HepG2 (cell line): ENCODE data around the gene TCF12. TPM values are rescaled to one million over a fixed set of nuclear protein-coding genes. Genes with fewer than 3 reads are reported as not detected.

Source experiments
- ATAC-seq: fragments of 200-7000 bp; cut with Tn5 transposase; 3 replicates; pipeline ENCODE4 v1.9.1; 2020; ENCODE audit warnings: mild to moderate bottlenecking, moderate library complexity
- BruUV-seq: library from RNA; stranded (reverse); fragments of 400-500 nt; replicated peaks from 2 replicates; lab custom pipeline; 2021; lab: Mats Ljungman, UMichigan
- CTCF ChIA-PET: fragments of 300-600 bp; formaldehyde crosslinking; extraction: SDS; loops from one replicate; lab custom pipeline; 2021; ENCODE audit warnings: low total read pairs, inconsistent platforms, low intra/inter-chr PET ratio; lab: Yijun Ruan, JAX
- POLR2A ChIA-PET: fragments of 350-600 bp; sonication (Branson Sonifier 250); formaldehyde crosslinking; loops from one replicate; lab custom pipeline; 2020; ENCODE audit warnings: antibody characterized with exemption, inconsistent platforms; lab: Yijun Ruan, JAX
- DNase-seq: peaks from one replicate; pipeline ENCODE4 v3.0.0-alpha.2; 2015; ENCODE audit warnings: low spot score
- FAIRE-seq: peaks from 3 replicates; lab custom pipeline; 2011; peaks lifted over from hg19 to GRCh38; lab: Jason Lieb, UNC
- H2AFZ ChIP-seq: one replicate; pipeline ENCODE4 v1.6.1; 2011; ENCODE audit warnings: low read length, inconsistent platforms
- H3K27ac ChIP-seq: fragments of 300-600 bp; 3 replicates; pipeline ENCODE4 v1.8.0; 2011; ENCODE audit warnings: mixed run types, mild to moderate bottlenecking, mixed read lengths, low read length, inconsistent platforms; ENCODE audit not compliant: insufficient read depth; ENCODE audit errors: extremely low read length
- H3K27me3 ChIP-seq, 2 experiments: fragments of 200-600 bp in 1 of 2; 2 replicates in 1 of 2; 3 replicates in 1 of 2; pipeline versions ENCODE4 v1.6.0 to v1.8.0; 2011; ENCODE audit warnings: low read length in 2 of 2, mild to moderate bottlenecking in 2 of 2, moderate library complexity in 2 of 2, inconsistent platforms in 1 of 2; ENCODE audit not compliant: insufficient read depth in 2 of 2, control insufficient read depth in 1 of 2
- H3K36me3 ChIP-seq, 2 experiments: fragments of 200-600 bp in 1 of 2; replicated peaks in 1 of 2; 2 replicates in 1 of 2; 3 replicates in 1 of 2; pipeline versions ENCODE4 v1.5.1 to v1.8.0; 2011; ENCODE audit warnings: low read length in 2 of 2, inconsistent platforms in 1 of 2; ENCODE audit not compliant: insufficient read depth in 2 of 2, control insufficient read depth in 1 of 2
- H3K4me1 ChIP-seq: 2 replicates; pipeline ENCODE4 v1.5.1; 2012; ENCODE audit warnings: low read length, inconsistent platforms; ENCODE audit not compliant: insufficient read depth
- H3K4me2 ChIP-seq: 2 replicates; pipeline ENCODE4 v1.6.0; 2011; ENCODE audit warnings: low read depth, low read length, inconsistent platforms
- H3K4me3 ChIP-seq, 3 experiments: fragments of 200-600 bp in 1 of 3; sonication (generic), shearing (Covaris generic) in 1 of 3; replicated peaks in 1 of 3; 2 replicates each; pipeline ENCODE4 v1.5.1; 2011 to 2016; ENCODE audit warnings: low read length in 3 of 3, inconsistent platforms in 2 of 3, low read depth in 2 of 3, mild to moderate bottlenecking in 2 of 3, control low read depth in 1 of 3, mixed read lengths in 1 of 3; ENCODE audit not compliant: insufficient read depth in 1 of 3
- H3K79me2 ChIP-seq: one replicate; pipeline ENCODE4 v1.6.1; 2011; ENCODE audit warnings: low read length, inconsistent platforms; ENCODE audit not compliant: insufficient read depth
- H3K9ac ChIP-seq: 2 replicates; pipeline ENCODE4 v1.6.0; 2011; ENCODE audit warnings: mild to moderate bottlenecking, low read depth, low read length, inconsistent platforms; ENCODE audit not compliant: insufficient read depth
- H3K9me3 ChIP-seq: 2 replicates; pipeline ENCODE4 v1.5.1; 2012; ENCODE audit warnings: mild to moderate bottlenecking, low read length
- H4K20me1 ChIP-seq: 2 replicates; pipeline ENCODE4 v1.6.0; 2011; ENCODE audit warnings: inconsistent platforms, mild to moderate bottlenecking, low read length, moderate library complexity; ENCODE audit not compliant: insufficient read depth
- IKZF1 ChIP-seq: fragments of 450-650 bp; IDR thresholded peaks from 2 replicates; pipeline ENCODE4 v1.7.1; 2016
- RBAK ChIP-seq: sonication (generic); formaldehyde crosslinking; IDR thresholded peaks from 2 replicates; pipeline ENCODE4 v1.5.1; 2020; ENCODE audit warnings: mild to moderate bottlenecking, missing genetic modification reagents
- RBM22 ChIP-seq: fragments of 200-400 bp; formaldehyde crosslinking; optimal IDR thresholded peaks from 2 replicates; pipeline ENCODE3; 2017; ENCODE audit warnings: mild to moderate bottlenecking, low read length, moderate library complexity
- SIX4 ChIP-seq: sonication (generic); formaldehyde crosslinking; IDR thresholded peaks from 2 replicates; pipeline ENCODE4 v1.4.0; 2020; ENCODE audit warnings: missing genetic modification reagents
- ZNF101 ChIP-seq: sonication (generic); formaldehyde crosslinking; IDR thresholded peaks from 2 replicates; pipeline ENCODE4 v1.4.0; 2020; ENCODE audit warnings: mild to moderate bottlenecking, low read depth, missing genetic modification reagents, borderline replicate concordance
- ZNF296 ChIP-seq: sonication (generic); formaldehyde crosslinking; conservative IDR thresholded peaks from 2 replicates; pipeline ENCODE4 v1.5.0; 2020; ENCODE audit warnings: mild to moderate bottlenecking, missing genetic modification reagents
- ZNF652 ChIP-seq: IDR thresholded peaks from 2 replicates; pipeline ENCODE4 v1.6.1; 2016; ENCODE audit warnings: low read depth, borderline replicate concordance
- WGBS: methylation state at CpG from one replicate; pipeline ENCODE4 v1.1.6; 2017; ENCODE audit warnings: low lambda C conversion rate; 5-methylcytosine and 5-hydroxymethylcytosine counted together
- in situ Hi-C: cut with HindIII; loops from 2 replicates; pipeline ENCODE4 v1.10.0; 2017; ENCODE audit warnings: low pct_unique_long_range_greater_than_20kb; ENCODE audit not compliant: extremely low pct_ligation_motif_present
- intact Hi-C: fragments of 100-400 bp; cut with micrococcal nuclease; formaldehyde crosslinking; loops from one replicate; pipeline ENCODE4 v1.10.0; 2022; ENCODE audit not compliant: unreplicated experiment
- polyA plus RNA-seq, 8 experiments: library from polyadenylated mRNA; depleted of rRNA in 3 of 8; stranded (reverse) in 7 of 8; unstranded in 1 of 8; fragments of >200 nt; fragmentation: Illumina TruSeq in 4 of 8; extraction: Trizol in 4 of 8; gene quantifications; 2 replicates each; pipeline versions ENCODE4 v1.2.1 to v1.2.3, GENCODE V29; 2011 to 2016; ENCODE audit warnings: low read depth in 4 of 8, missing spikeins in 1 of 8, mixed read lengths in 1 of 8; ENCODE audit not compliant: insufficient read depth in 1 of 8
- total RNA-seq, 5 experiments: library from RNA; depleted of rRNA; stranded (reverse); fragments of >200 nt; fragmentation: Illumina TruSeq; extraction: Trizol; gene quantifications; 2 replicates each; pipeline ENCODE4 v1.2.3, GENCODE V29; 2016; ENCODE audit warnings: low read depth in 1 of 5
- TF ChIP-seq, protein P1 (sequence below): sonication (generic); formaldehyde crosslinking; IDR thresholded peaks from 2 replicates; pipeline ENCODE4 v1.5.0; 2020; ENCODE audit warnings: mild to moderate bottlenecking, missing genetic modification reagents, borderline replicate concordance
- TF ChIP-seq, protein P2 (sequence below): IDR thresholded peaks from 2 replicates; pipeline ENCODE4 v1.6.1; 2016; ENCODE audit warnings: missing compliant biosample characterization, missing genetic modification reagents, borderline replicate concordance

Gene TCF12
- total and polyA plus RNA-seq, 2 of the 13 experiments (the other 11 are each of a cell fraction or from before 2014, with no cell fraction given), result 48.6 to 51.1 TPM

DNA sequence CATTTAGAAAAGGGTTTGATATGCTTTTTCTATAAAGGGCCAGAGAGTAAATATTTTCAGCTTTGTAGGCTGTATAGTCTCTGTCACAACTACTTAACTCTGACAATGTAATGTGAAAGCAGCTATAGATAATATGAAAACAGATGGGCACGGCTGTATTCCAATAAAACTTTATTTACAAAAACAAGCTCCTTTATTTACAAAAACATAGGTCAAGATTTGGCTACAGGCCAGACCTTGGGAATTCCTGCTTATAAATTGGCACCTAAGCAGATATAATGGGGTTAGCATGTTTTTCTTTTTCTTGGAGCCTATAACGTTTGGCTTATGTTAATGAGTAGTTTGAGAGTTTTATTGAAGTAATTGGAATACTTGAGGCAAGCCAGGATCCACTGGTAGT is 338.5 kb downstream of the TCF12 start (continued):
- TF ChIP-seq, protein P1, sequence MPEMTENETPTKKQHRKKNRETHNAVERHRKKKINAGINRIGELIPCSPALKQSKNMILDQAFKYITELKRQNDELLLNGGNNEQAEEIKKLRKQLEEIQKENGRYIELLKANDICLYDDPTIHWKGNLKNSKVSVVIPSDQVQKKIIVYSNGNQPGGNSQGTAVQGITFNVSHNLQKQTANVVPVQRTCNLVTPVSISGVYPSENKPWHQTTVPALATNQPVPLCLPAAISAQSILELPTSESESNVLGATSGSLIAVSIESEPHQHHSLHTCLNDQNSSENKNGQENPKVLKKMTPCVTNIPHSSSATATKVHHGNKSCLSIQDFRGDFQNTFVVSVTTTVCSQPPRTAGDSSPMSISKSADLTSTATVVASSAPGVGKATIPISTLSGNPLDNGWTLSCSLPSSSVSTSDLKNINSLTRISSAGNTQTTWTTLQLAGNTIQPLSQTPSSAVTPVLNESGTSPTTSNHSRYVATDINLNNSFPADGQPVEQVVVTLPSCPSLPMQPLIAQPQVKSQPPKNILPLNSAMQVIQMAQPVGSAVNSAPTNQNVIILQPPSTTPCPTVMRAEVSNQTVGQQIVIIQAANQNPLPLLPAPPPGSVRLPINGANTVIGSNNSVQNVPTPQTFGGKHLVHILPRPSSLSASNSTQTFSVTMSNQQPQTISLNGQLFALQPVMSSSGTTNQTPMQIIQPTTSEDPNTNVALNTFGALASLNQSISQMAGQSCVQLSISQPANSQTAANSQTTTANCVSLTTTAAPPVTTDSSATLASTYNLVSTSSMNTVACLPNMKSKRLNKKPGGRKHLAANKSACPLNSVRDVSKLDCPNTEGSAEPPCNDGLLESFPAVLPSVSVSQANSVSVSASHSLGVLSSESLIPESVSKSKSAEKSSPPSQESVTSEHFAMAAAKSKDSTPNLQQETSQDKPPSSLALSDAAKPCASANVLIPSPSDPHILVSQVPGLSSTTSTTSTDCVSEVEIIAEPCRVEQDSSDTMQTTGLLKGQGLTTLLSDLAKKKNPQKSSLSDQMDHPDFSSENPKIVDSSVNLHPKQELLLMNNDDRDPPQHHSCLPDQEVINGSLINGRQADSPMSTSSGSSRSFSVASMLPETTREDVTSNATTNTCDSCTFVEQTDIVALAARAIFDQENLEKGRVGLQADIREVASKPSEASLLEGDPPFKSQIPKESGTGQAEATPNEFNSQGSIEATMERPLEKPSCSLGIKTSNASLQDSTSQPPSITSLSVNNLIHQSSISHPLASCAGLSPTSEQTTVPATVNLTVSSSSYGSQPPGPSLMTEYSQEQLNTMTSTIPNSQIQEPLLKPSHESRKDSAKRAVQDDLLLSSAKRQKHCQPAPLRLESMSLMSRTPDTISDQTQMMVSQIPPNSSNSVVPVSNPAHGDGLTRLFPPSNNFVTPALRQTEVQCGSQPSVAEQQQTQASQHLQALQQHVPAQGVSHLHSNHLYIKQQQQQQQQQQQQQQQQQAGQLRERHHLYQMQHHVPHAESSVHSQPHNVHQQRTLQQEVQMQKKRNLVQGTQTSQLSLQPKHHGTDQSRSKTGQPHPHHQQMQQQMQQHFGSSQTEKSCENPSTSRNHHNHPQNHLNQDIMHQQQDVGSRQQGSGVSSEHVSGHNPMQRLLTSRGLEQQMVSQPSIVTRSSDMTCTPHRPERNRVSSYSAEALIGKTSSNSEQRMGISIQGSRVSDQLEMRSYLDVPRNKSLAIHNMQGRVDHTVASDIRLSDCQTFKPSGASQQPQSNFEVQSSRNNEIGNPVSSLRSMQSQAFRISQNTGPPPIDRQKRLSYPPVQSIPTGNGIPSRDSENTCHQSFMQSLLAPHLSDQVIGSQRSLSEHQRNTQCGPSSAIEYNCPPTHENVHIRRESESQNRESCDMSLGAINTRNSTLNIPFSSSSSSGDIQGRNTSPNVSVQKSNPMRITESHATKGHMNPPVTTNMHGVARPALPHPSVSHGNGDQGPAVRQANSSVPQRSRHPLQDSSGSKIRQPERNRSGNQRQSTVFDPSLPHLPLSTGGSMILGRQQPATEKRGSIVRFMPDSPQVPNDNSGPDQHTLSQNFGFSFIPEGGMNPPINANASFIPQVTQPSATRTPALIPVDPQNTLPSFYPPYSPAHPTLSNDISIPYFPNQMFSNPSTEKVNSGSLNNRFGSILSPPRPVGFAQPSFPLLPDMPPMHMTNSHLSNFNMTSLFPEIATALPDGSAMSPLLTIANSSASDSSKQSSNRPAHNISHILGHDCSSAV (CRISPR knock-in tag), result no peak
- TF ChIP-seq SIX4 (CRISPR knock-in tag), result no peak
- TF ChIP-seq ZNF101, result no peak
- no peak for TF ChIP-seq IKZF1
- TF ChIP-seq RBAK (CRISPR knock-in tag), result no peak

DNA sequence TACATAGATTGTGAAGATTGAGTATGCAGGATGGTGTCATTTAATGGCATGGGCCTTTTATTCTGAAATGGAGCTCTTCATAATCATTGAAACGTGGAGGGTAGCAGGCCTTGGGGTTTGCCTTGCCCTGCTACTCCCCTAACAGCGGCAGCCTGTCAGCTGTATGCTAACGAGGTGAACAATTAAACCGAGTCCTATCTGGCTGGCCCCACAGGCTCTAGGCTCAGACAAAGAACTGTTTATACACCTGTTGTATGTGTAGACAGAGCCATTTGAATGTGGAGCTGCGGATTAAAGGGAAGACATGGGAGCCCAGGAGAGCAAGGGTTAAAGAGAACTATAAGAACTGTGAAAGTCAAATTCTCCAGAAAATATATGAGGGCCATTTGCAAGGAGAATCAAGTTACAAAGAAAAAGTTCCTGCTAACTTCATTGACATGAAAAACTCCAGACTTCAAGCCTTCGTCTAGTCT is 341.2 kb downstream of the TCF12 start:
- Histone ChIP-seq H3K27me3 (no peaks in the 10 kb centered on the region), H4K20me1 (no peaks in the 10 kb centered on the region), H3K27ac (no peak overlapping the region), H3K4me3 (no peak overlapping the region), H3K9me3 (no peaks in the 10 kb centered on the region), H3K4me1 (no peaks in the 10 kb centered on the region), H3K79me2 (no peaks in the 10 kb centered on the region), H3K36me3 (peaks cover 1 to 46% of the 10 kb centered on the region in 2 experiments; a peak in 4 of 5 replicates), H3K4me2 (no peak overlapping the region), H3K9ac (no peak overlapping the region), H2AFZ (no peak overlapping the region)
- WGBS, result 96% methylated on average over 6 of the region's 6 CpGs
- intact Hi-C loops (no loop called here), in situ Hi-C loops (no loop called here)
- TSS peak; percentile 11 for BruUV-seq
- TF ChIP-seq ZNF296 (CRISPR knock-in tag) (no peak), RBM22 (peak; percentile 53), ZNF652 (CRISPR knock-in tag) (0 out of 2 replicates have a peak, but pooled peaks have one; percentile 39)
- TF ChIP-seq, protein P2, sequence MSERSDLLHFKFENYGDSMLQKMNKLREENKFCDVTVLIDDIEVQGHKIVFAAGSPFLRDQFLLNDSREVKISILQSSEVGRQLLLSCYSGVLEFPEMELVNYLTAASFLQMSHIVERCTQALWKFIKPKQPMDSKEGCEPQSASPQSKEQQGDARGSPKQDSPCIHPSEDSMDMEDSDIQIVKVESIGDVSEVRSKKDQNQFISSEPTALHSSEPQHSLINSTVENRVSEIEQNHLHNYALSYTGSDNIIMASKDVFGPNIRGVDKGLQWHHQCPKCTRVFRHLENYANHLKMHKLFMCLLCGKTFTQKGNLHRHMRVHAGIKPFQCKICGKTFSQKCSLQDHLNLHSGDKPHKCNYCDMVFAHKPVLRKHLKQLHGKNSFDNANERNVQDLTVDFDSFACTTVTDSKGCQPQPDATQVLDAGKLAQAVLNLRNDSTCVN, result no peak
- ChIA-PET POLR2A (no interaction called here), CTCF (no interaction called here)
- ATAC-seq (no peak), FAIRE-seq (no peak), DNase-seq (no peak)
